ENCODE measurements around the gene MGA.

DNA sequence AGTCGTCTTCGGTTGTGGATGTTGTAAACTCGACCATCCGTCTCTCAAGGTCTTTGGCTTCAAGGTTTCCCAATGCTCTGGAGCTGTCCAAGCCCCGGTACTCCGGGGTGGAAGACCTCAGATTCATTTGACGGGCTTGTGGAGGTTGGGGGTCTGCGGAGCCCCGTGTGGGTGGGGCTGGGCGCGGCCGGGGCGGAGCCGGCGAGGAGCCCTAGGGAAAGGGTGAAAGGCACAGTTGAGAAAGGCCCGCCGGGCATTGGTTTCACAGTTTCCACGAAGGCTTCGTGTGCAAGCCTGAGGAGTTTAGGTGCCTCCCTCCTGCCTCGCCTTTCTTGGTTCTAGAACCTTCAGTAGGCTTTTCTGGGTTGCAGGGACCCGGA, 360 bp upstream of the MGA start:
- TF ChIP-seq, protein P1, sequence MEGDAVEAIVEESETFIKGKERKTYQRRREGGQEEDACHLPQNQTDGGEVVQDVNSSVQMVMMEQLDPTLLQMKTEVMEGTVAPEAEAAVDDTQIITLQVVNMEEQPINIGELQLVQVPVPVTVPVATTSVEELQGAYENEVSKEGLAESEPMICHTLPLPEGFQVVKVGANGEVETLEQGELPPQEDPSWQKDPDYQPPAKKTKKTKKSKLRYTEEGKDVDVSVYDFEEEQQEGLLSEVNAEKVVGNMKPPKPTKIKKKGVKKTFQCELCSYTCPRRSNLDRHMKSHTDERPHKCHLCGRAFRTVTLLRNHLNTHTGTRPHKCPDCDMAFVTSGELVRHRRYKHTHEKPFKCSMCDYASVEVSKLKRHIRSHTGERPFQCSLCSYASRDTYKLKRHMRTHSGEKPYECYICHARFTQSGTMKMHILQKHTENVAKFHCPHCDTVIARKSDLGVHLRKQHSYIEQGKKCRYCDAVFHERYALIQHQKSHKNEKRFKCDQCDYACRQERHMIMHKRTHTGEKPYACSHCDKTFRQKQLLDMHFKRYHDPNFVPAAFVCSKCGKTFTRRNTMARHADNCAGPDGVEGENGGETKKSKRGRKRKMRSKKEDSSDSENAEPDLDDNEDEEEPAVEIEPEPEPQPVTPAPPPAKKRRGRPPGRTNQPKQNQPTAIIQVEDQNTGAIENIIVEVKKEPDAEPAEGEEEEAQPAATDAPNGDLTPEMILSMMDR (IDR thresholded peaks at IDR 0.05; ENCODE audit: low read depth, low read length, poor library complexity, severe bottlenecking): no peak
- TF ChIP-seq EZH2phosphoT487 (IDR thresholded peaks at IDR 0.05; ENCODE audit: borderline replicate concordance, low read length): no peak

All from DOHH2 (cell line).